GM12878 (cell line): Measurements from ENCODE around the gene CALHM1.

ENCODE experiments used
- CHD2 ChIP-seq: IDR thresholded peaks from 2 replicates; pipeline ENCODE4 v1.6.1; 2011; ENCODE audit warnings: low read depth, low read length, improper control_type of control experiment, borderline replicate concordance
- CTCF ChIP-seq, 3 experiments: IDR thresholded peaks in 2 of 3; conservative IDR thresholded peaks in 1 of 3; 2 replicates each; pipeline ENCODE4 v1.5.1; 2011; ENCODE audit warnings: low read depth in 3 of 3, low read length in 3 of 3, mild to moderate bottlenecking in 3 of 3, control low read depth in 2 of 3, moderate library complexity in 2 of 3, inconsistent platforms in 1 of 3, mixed read lengths in 1 of 3; ENCODE audit not compliant: control insufficient read depth in 2 of 3, insufficient read depth in 1 of 3; ENCODE audit errors: extremely low read depth in 1 of 3
- EGR1 ChIP-seq, 2 experiments: IDR thresholded peaks; 1 replicate in 1 of 2; 2 replicates in 1 of 2; pipeline ENCODE4 v1.6.1; 2011 to 2012; ENCODE audit warnings: low read depth in 2 of 2, low read length in 2 of 2, borderline replicate concordance in 1 of 2, mild to moderate bottlenecking in 1 of 2, moderate library complexity in 1 of 2
- ETV6 ChIP-seq, 2 experiments: fragments of 450-650 bp in 1 of 2; IDR thresholded peaks in 1 of 2; conservative IDR thresholded peaks in 1 of 2; 2 replicates each; pipeline ENCODE4 v1.6.1; 2014; ENCODE audit warnings: antibody characterized with exemption in 1 of 2, borderline replicate concordance in 1 of 2, low read depth in 1 of 2, mild to moderate bottlenecking in 1 of 2, moderate library complexity in 1 of 2
- NR2F1 ChIP-seq: fragments of 450-650 bp; conservative IDR thresholded peaks from 2 replicates; pipeline ENCODE4 v1.6.1; 2017; ENCODE audit warnings: mild to moderate bottlenecking
- POLR2A ChIP-seq: IDR thresholded peaks from 2 replicates; pipeline ENCODE4 v1.6.1; 2011; ENCODE audit warnings: low read depth, mild to moderate bottlenecking, low read length
- POLR2AphosphoS2 ChIP-seq: IDR thresholded peaks from 2 replicates; pipeline ENCODE4 v1.6.1; 2011; ENCODE audit warnings: low read depth, mild to moderate bottlenecking, low read length, improper control_type of control experiment, moderate library complexity
- POLR2AphosphoS5 ChIP-seq: IDR thresholded peaks from 2 replicates; pipeline ENCODE4 v1.6.1; 2011; ENCODE audit warnings: mild to moderate bottlenecking, low read length, inconsistent platforms
- RAD21 ChIP-seq: IDR thresholded peaks from 2 replicates; pipeline ENCODE4 v1.6.1; 2011; ENCODE audit warnings: mild to moderate bottlenecking, low read depth, low read length, moderate library complexity; ENCODE audit not compliant: insufficient read depth
- SIN3A ChIP-seq: IDR thresholded peaks from 2 replicates; pipeline ENCODE4 v1.6.1; 2012; ENCODE audit warnings: low read depth, low read length, improper control_type of control experiment

GRCh38 chr10:103469201-103469600, 10.5 kb upstream of the CALHM1 start:
- TF ChIP-seq POLR2AphosphoS5 = no peak
- TF ChIP-seq CTCF (IDR thresholded peaks at IDR 0.05 in 2 of 3, conservative IDR thresholded peaks at IDR 0.05 in 1 of 3; ENCODE audit: control insufficient read depth in 2 of 3, extremely low read depth in 1 of 3, insufficient read depth in 1 of 3, low read depth in 3 of 3, low read length in 3 of 3) = no peak
- no peak for TF ChIP-seq ETV6 (conservative IDR thresholded peaks at IDR 0.05 in 1 of 2, IDR thresholded peaks at IDR 0.05 in 1 of 2; ENCODE audit: borderline replicate concordance in 1 of 2, low read depth in 1 of 2)
- no peak for TF ChIP-seq POLR2A
- no peak for TF ChIP-seq POLR2AphosphoS2
- TF ChIP-seq NR2F1 = no peak
- no peak for TF ChIP-seq RAD21
- no peak for TF ChIP-seq CHD2
- TF ChIP-seq SIN3A = no peak
- TF ChIP-seq EGR1 (IDR thresholded peaks at IDR 0.05; ENCODE audit: borderline replicate concordance in 1 of 2, low read depth in 2 of 2, low read length in 2 of 2) = no peak
